ENCODE results near the gene ATP8A2. TPM values are rescaled to one million over a fixed set of nuclear protein-coding genes. Genes with fewer than 3 reads are reported as not detected.
A peak's percentile ranks its signal among the peaks of the same experiment; 100 is the strongest.

ATP8A2 gene
- total RNA-seq, 1 donor from 2014 or later, result 1.7 TPM

DNA sequence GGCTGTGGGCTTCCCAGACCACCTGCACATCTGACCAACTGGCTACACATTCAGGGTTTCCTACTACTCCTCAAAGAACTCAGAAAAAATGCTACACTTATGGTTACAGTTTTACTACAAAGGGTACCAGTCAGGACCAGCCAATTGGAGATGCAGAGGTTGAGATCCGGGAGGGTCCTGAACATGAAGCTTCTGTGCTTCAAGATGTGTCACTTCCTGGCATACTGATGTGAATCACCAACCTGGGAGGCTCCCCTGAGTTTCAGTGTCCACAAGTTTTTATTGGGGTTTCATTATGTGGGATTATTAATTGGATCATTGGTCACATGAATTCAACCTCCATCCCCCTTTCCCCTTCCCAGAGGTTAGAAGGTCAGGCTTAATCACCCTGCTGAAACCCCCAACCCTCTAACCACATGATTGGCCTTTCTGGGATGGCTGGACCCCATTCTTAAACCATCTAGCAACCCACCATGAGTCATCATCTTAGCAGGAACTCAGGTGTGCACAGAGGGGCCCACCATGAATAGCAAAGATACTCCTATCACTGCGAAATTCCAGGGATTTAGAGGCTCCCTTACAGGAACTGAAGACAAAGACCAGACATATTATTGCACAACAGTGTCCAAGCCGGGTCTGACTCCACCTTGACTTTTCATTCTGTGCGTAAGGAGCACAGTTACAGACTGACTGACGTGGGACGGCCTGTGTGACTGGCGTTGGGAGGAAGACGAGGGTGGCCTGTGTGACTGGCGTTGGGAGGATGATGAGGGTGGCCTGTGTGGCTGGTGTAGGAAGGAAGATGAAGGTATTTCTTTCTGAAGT is 90.7 kb downstream of the ATP8A2 start:
- Histone ChIP-seq H3K27ac (no peak overlapping the region), H3K4me3 (no peak overlapping the region), H3K36me3 (no peaks in the 10 kb centered on the region), H3K9me3 (no peaks in the 10 kb centered on the region), H3K4me1 (no peaks in the 10 kb centered on the region), H3K27me3 (ENCODE audit: low read depth) (peaks cover 2% of the 10 kb centered on the region)
- DNase-seq (no peak), ATAC-seq (no peak)
- TF ChIP-seq CTCF (IDR thresholded peaks at IDR 0.05), result no peak
- intact Hi-C loops (cut with DNase I), result no loop called here

GRCh38 chr13:25463496-25463895 is 91.7 kb downstream of the ATP8A2 start:
- TF ChIP-seq CTCF (IDR thresholded peaks at IDR 0.05), result no peak
- Histone ChIP-seq H3K4me3 (no peak overlapping the region), H3K9me3 (no peaks in the 10 kb centered on the region), H3K27me3 (ENCODE audit: low read depth) (peaks cover 12% of the 10 kb centered on the region), H3K4me1 (no peaks in the 10 kb centered on the region), H3K27ac (no peak overlapping the region), H3K36me3 (no peaks in the 10 kb centered on the region)
- intact Hi-C loops (cut with DNase I), result no loop called here
- no peak for ATAC-seq
- no peak for DNase-seq

GRCh38 chr13:25466880-25467279 is 95.1 kb downstream of the ATP8A2 start:
- H3K27me3 ChIP-seq (ENCODE audit: low read depth), result peaks cover 36% of the 10 kb centered on the region

DNA sequence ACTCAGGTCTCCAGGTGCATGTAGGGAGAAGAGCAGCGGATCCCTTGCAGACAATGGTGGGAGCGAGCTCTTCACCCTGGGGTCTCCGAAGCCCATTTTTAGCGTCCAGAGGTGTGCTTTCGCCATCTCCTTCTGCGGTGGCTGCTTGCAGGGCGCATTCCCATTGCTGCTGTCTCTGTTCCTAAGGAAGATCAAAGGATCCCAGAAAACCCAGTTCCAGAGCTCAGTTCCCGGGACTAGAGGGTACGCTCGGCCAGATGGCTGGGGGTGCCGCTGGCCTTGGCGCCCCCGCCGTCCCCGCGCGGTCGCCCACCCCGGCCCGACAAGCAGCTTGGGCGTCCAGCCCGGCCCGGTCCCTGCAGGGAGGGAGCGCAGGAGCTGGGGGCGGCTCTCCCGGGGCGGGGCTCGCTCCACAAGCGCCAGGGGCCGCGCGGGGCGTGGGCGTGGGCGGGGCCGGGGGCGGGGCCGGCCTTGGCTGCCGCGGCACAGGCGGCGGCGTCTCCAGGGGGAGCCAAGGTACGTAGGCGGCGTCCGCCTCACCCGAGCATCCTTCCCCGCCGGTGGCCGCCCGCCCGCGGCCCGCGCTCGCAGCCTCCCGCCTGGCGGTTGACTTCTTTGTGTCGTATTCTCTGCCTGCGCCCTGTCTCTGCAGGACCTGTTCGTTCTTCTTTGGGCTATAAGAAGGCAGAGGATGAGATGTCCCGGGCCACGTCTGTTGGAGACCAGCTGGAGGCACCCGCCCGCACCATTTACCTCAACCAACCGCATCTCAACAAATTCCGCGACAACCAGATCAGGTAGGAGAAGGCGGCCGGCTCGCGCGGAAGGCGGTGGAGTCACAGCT is 96.8 kb downstream of the ATP8A2 start:
- Histone ChIP-seq H3K4me1 (no peaks in the 10 kb centered on the region), H3K27me3 (ENCODE audit: low read depth) (peaks cover 36% of the 10 kb centered on the region), H3K27ac (no peak overlapping the region), H3K9me3 (no peaks in the 10 kb centered on the region), H3K36me3 (no peaks in the 10 kb centered on the region), H3K4me3 (no peak overlapping the region)
- intact Hi-C loops (cut with DNase I), result no loop called here
- no peak for TF ChIP-seq CTCF (IDR thresholded peaks at IDR 0.05)
- DNase-seq, result no peak
- ATAC-seq, result peak; percentile 39 to 40

More at GRCh38 chr13:25466880-25467279, 95.1 kb downstream of the ATP8A2 start:
- DNase-seq (no peak), ATAC-seq (no peak)
- intact Hi-C loops (cut with DNase I), result no loop called here
- no peaks in the 10 kb centered on the region for H3K4me1 ChIP-seq
- no peak overlapping the region for H3K27ac ChIP-seq
- no peaks in the 10 kb centered on the region for H3K9me3 ChIP-seq
- no peaks in the 10 kb centered on the region for H3K36me3 ChIP-seq
- TF ChIP-seq CTCF (IDR thresholded peaks at IDR 0.05), result no peak
- no peak overlapping the region for H3K4me3 ChIP-seq

GRCh38 chr13:25469169-25469525 is 97.4 kb downstream of the ATP8A2 start:
- H3K9me3 ChIP-seq, result no peaks in the 10 kb centered on the region
- no peak overlapping the region for H3K4me3 ChIP-seq
- H3K36me3 ChIP-seq, result no peaks in the 10 kb centered on the region
- no peak for TF ChIP-seq CTCF (IDR thresholded peaks at IDR 0.05)
- H3K27ac ChIP-seq, result no peak overlapping the region
- no peak for DNase-seq
- no peak for ATAC-seq
- no peaks in the 10 kb centered on the region for H3K4me1 ChIP-seq
- intact Hi-C loops (cut with DNase I), result no loop called here
- peaks cover 36% of the 10 kb centered on the region for H3K27me3 ChIP-seq (ENCODE audit: low read depth)

Measured in lower lobe of right lung (tissue), 2 donors.